ENCODE results near the gene GBA2. TPM values are rescaled to one million over a fixed set of nuclear protein-coding genes. Genes with fewer than 3 reads are reported as not detected.

The GBA2 gene
- total RNA-seq, 1 donor from 2014 or later: 52.1 TPM

- Mint-ChIP-seq H3K36me3 (ENCODE audit: low read depth) (no peaks in the 10 kb centered on the region), H3K27ac (ENCODE audit: unreplicated experiment) (no peak overlapping the region), H3K27me3 (ENCODE audit: low read depth) (no peaks in the 10 kb centered on the region), H3K4me3 (ENCODE audit: unreplicated experiment) (no peak overlapping the region), H3K4me1 (ENCODE audit: low read depth) (no peaks in the 10 kb centered on the region), H3K9me3 (ENCODE audit: low read depth) (no peaks in the 10 kb centered on the region)
- DNase-seq (ENCODE audit: low spot score): no peak
- no peak for TF ChIP-seq CTCF (IDR thresholded peaks at IDR 0.05)
Measured at GRCh38 chr9:35771943-35772342, 22.9 kb upstream of the GBA2 start.

- Mint-ChIP-seq H3K36me3 (ENCODE audit: low read depth) (no peaks in the 10 kb centered on the region), H3K9me3 (ENCODE audit: low read depth) (no peaks in the 10 kb centered on the region), H3K4me3 (ENCODE audit: unreplicated experiment) (no peak overlapping the region), H3K27me3 (ENCODE audit: low read depth) (no peaks in the 10 kb centered on the region), H3K4me1 (ENCODE audit: low read depth) (no peaks in the 10 kb centered on the region), H3K27ac (ENCODE audit: unreplicated experiment) (no peak overlapping the region)
- no peak for TF ChIP-seq CTCF (IDR thresholded peaks at IDR 0.05)
- no peak for DNase-seq (ENCODE audit: low spot score)
Measured at GRCh38 chr9:35771534-35771933, 22.5 kb upstream of the GBA2 start.

- no peak for TF ChIP-seq CTCF (IDR thresholded peaks at IDR 0.05)
- H3K27me3 Mint-ChIP-seq (ENCODE audit: low read depth): no peaks in the 10 kb centered on the region
- no peak overlapping the region for H3K27ac Mint-ChIP-seq (ENCODE audit: unreplicated experiment)
- H3K4me3 Mint-ChIP-seq (ENCODE audit: unreplicated experiment): no peak overlapping the region
- DNase-seq (ENCODE audit: low spot score): no peak
- H3K4me1 Mint-ChIP-seq (ENCODE audit: low read depth): no peaks in the 10 kb centered on the region
- H3K9me3 Mint-ChIP-seq (ENCODE audit: low read depth): no peaks in the 10 kb centered on the region
- H3K36me3 Mint-ChIP-seq (ENCODE audit: low read depth): no peaks in the 10 kb centered on the region
Measured at GRCh38 chr9:35771075-35771433, 22.0 kb upstream of the GBA2 start.

GRCh38 chr9:35769763-35770162, 20.7 kb upstream of the GBA2 start:
- no peaks in the 10 kb centered on the region for H3K4me1 Mint-ChIP-seq (ENCODE audit: low read depth)
- H3K27me3 Mint-ChIP-seq (ENCODE audit: low read depth): no peaks in the 10 kb centered on the region
- no peak for DNase-seq (ENCODE audit: low spot score)
- no peaks in the 10 kb centered on the region for H3K9me3 Mint-ChIP-seq (ENCODE audit: low read depth)
- H3K4me3 Mint-ChIP-seq (ENCODE audit: unreplicated experiment): no peak overlapping the region
- H3K36me3 Mint-ChIP-seq (ENCODE audit: low read depth): no peaks in the 10 kb centered on the region
- H3K27ac Mint-ChIP-seq (ENCODE audit: unreplicated experiment): no peak overlapping the region
- TF ChIP-seq CTCF (IDR thresholded peaks at IDR 0.05): no peak

DNA sequence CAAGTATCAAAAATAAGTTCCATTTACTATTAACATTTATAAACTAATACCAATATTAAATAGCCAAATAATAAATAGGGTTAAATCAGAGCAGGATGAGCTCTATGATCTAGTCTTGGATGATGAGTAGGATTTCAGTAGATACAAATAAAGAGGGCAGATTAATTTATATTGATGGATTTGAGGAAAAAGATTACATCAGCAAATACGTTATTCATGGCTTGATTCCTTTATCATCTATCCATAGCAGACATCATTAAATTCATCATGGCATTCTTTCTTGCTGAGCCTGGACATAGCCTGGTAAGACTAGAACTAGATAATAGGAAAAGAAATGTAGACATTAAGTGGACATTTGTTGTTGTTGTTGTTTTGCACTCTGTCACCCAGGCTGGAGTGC, 18.4 kb upstream of the GBA2 start:
- Mint-ChIP-seq H3K27ac (ENCODE audit: unreplicated experiment) (no peak overlapping the region), H3K27me3 (ENCODE audit: low read depth) (no peaks in the 10 kb centered on the region), H3K4me3 (ENCODE audit: unreplicated experiment) (no peak overlapping the region), H3K4me1 (ENCODE audit: low read depth) (no peaks in the 10 kb centered on the region), H3K36me3 (ENCODE audit: low read depth) (no peaks in the 10 kb centered on the region), H3K9me3 (ENCODE audit: low read depth) (no peaks in the 10 kb centered on the region)
- no peak for DNase-seq (ENCODE audit: low spot score)
- no peak for TF ChIP-seq CTCF (IDR thresholded peaks at IDR 0.05)

Data from chondrocyte (in vitro differentiated cells).